Measurements from ENCODE around the gene MATR3.
A peak's percentile ranks its signal among the peaks of the same experiment; 100 is the strongest.

The MATR3 gene

GRCh38 chr5:139287890-139288635 is 5.5 kb upstream of the MATR3 start:
- H3K27ac ChIP-seq (ENCODE audit: low read depth, low read length): no peak overlapping the region
- no peak overlapping the region for H3K4me3 ChIP-seq (ENCODE audit: low read depth in 1 of 2, low read length in 2 of 2)
- H3K27me3 ChIP-seq (ENCODE audit: control insufficient read depth in 1 of 2, insufficient read depth in 2 of 2, low read length in 2 of 2): no peaks in the 10 kb centered on the region
- peaks cover 10% of the 10 kb centered on the region for H3K36me3 ChIP-seq (ENCODE audit: insufficient read depth, low read length)
- no peaks in the 10 kb centered on the region for H3K4me1 ChIP-seq (ENCODE audit: insufficient read depth, low read length)
- no peaks in the 10 kb centered on the region for H3K9me3 ChIP-seq (ENCODE audit: low read length)
- H3K9ac ChIP-seq (ENCODE audit: low read length): no peak overlapping the region

DNA sequence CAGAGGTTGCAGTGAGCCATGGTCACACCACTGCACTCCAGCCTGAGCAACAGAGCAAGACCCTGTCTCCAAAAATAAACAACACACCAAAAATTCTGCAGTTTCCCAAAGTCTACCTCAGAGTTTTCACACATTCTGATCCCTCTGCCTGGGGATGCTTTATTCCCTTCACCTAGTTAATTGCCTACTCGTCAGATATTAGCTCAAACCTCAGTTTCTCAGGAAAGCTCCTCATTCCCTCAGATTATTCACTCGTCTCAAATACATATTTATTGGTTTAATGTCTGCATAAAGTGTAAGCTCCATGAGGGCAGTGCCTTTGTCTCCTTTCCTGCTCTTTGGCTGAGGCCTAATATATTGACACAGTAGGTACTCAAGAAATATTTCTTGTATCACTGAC is 2.5 kb upstream of the MATR3 start:
- H3K4me3 ChIP-seq (ENCODE audit: low read depth in 1 of 2, low read length in 2 of 2): no peak overlapping the region
- no peaks in the 10 kb centered on the region for H3K9me3 ChIP-seq (ENCODE audit: low read length)
- no peak overlapping the region for H3K27ac ChIP-seq (ENCODE audit: low read depth, low read length)
- H3K27me3 ChIP-seq (ENCODE audit: control insufficient read depth in 1 of 2, insufficient read depth in 2 of 2, low read length in 2 of 2): no peaks in the 10 kb centered on the region
- H3K36me3 ChIP-seq (ENCODE audit: insufficient read depth, low read length): no peaks in the 10 kb centered on the region
- H3K9ac ChIP-seq (ENCODE audit: low read length): no peak overlapping the region
- H3K4me1 ChIP-seq (ENCODE audit: insufficient read depth, low read length): peaks cover 9% of the 10 kb centered on the region

DNA sequence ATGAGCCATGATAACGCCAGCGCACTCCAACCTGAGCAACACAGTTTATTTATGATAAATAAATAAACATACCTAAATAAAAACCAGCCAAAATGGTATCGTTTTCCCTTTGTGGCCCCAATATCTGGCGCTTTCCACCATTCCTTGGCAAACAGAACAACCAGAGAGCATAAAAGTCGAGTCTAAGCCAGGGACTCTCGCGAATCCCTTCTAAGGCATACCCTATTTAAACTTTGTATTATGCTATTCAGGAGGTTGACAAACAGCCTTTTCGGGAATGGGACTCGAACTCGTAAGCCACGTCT is 386 bp upstream of the MATR3 start:
- Histone ChIP-seq H3K36me3 (ENCODE audit: insufficient read depth, low read length) (no peaks in the 10 kb centered on the region), H3K27ac (ENCODE audit: low read depth, low read length) (peak overlapping the region; percentile 99), H3K4me1 (ENCODE audit: insufficient read depth, low read length) (peaks cover 29% of the 10 kb centered on the region), H3K9ac (ENCODE audit: low read length) (peak overlapping the region; percentile 62), H3K27me3 (ENCODE audit: control insufficient read depth in 1 of 2, insufficient read depth in 2 of 2, low read length in 2 of 2) (no peaks in the 10 kb centered on the region), H3K4me3 (ENCODE audit: low read depth in 1 of 2, low read length in 2 of 2) (peak overlapping the region; percentile 71 to 85), H3K9me3 (ENCODE audit: low read length) (no peaks in the 10 kb centered on the region)

GRCh38 chr5:139294374-139295165 is 1.0 kb downstream of the MATR3 start:
- peak overlapping the region; percentile 71 to 85 for H3K4me3 ChIP-seq (ENCODE audit: low read depth in 1 of 2, low read length in 2 of 2)
- H3K9me3 ChIP-seq (ENCODE audit: low read length): no peaks in the 10 kb centered on the region
- peak overlapping the region; percentile 72 for H3K9ac ChIP-seq (ENCODE audit: low read length)
- peak overlapping the region; percentile 99 for H3K27ac ChIP-seq (ENCODE audit: low read depth, low read length)
- H3K36me3 ChIP-seq (ENCODE audit: insufficient read depth, low read length): no peaks in the 10 kb centered on the region
- H3K27me3 ChIP-seq (ENCODE audit: control insufficient read depth in 1 of 2, insufficient read depth in 2 of 2, low read length in 2 of 2): no peaks in the 10 kb centered on the region
- peaks cover 43% of the 10 kb centered on the region for H3K4me1 ChIP-seq (ENCODE audit: insufficient read depth, low read length)

- Histone ChIP-seq H3K9me3 (ENCODE audit: low read length) (no peaks in the 10 kb centered on the region), H3K4me1 (ENCODE audit: insufficient read depth, low read length) (peaks cover 52% of the 10 kb centered on the region), H3K36me3 (ENCODE audit: insufficient read depth, low read length) (no peaks in the 10 kb centered on the region), H3K27me3 (ENCODE audit: control insufficient read depth in 1 of 2, insufficient read depth in 2 of 2, low read length in 2 of 2) (no peaks in the 10 kb centered on the region), H3K9ac (ENCODE audit: low read length) (peak overlapping the region; percentile 72), H3K27ac (ENCODE audit: low read depth, low read length) (no peak overlapping the region), H3K4me3 (ENCODE audit: low read depth in 1 of 2, low read length in 2 of 2) (peak overlapping the region; percentile 71 to 85)
These were observed 2.0 kb downstream of the MATR3 start for GRCh38 chr5:139295346-139296057.

DNA sequence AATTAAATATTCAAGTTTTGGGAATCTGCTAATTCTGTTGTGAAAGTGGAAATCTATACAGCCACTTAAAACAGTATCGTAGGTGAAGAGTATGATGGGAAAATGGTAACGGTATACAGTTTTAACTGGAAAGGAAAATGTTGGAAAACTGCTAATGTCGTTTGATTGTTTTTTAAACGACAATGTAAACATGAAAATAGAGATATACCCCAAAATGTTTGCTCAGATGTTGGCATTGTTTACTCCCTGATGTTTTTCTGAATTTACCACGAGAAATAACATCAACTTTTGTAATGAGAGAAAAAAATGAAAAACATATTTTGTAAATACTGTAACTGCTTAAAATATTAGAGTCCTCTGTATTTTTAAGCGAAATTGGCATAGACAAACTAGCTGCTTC is 2.7 kb downstream of the MATR3 start:
- Histone ChIP-seq H3K4me1 (ENCODE audit: insufficient read depth, low read length) (peaks cover 52% of the 10 kb centered on the region), H3K36me3 (ENCODE audit: insufficient read depth, low read length) (no peaks in the 10 kb centered on the region), H3K27ac (ENCODE audit: low read depth, low read length) (no peak overlapping the region), H3K9me3 (ENCODE audit: low read length) (no peaks in the 10 kb centered on the region), H3K4me3 (ENCODE audit: low read depth in 1 of 2, low read length in 2 of 2) (no peak overlapping the region), H3K9ac (ENCODE audit: low read length) (no peak overlapping the region), H3K27me3 (ENCODE audit: control insufficient read depth in 1 of 2, insufficient read depth in 2 of 2, low read length in 2 of 2) (no peaks in the 10 kb centered on the region)

- H3K4me1 ChIP-seq (ENCODE audit: insufficient read depth, low read length): peaks cover 55% of the 10 kb centered on the region
These were observed 3.4 kb downstream of the MATR3 start for GRCh38 chr5:139296862-139297326.

DNA sequence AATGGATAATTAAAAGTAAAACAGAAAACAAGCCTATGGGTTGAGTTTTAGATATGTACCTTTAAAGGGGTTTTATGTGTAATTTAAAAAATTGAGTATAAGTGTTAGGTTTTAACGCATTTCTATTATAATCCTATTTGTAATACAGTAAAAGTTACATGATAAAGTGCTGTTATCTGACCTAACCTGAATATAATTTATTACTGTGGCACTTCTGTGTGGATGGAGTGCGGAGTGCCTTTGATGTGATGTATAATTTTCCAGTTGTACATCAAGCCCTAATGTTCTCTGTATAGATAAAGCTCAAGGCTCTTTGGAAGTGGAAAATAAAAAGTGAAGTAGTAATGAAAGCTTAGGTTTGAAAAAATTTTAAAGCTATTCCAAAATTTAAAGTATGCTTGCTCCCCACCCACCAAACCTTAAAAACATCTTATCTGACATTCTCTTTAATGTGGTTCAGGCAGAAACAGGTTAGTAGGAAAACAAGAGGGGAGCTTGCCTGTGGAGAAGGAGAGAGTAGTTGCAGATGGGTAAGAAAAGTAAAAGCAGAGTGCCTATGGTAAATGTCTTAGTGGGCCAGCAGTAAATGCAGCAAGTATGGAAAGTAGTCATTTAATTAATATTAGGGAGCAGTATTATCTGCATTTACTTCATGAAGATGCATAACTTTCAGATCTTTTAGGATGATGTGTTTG is 4.0 kb downstream of the MATR3 start:
- H3K36me3 ChIP-seq (ENCODE audit: insufficient read depth, low read length): no peaks in the 10 kb centered on the region
- peaks cover 59% of the 10 kb centered on the region for H3K4me1 ChIP-seq (ENCODE audit: insufficient read depth, low read length)
- no peaks in the 10 kb centered on the region for H3K27me3 ChIP-seq (ENCODE audit: control insufficient read depth in 1 of 2, insufficient read depth in 2 of 2, low read length in 2 of 2)
- no peak overlapping the region for H3K4me3 ChIP-seq (ENCODE audit: low read depth in 1 of 2, low read length in 2 of 2)
- H3K9me3 ChIP-seq (ENCODE audit: low read length): no peaks in the 10 kb centered on the region
- no peak overlapping the region for H3K27ac ChIP-seq (ENCODE audit: low read depth, low read length)
- no peak overlapping the region for H3K9ac ChIP-seq (ENCODE audit: low read length)

More at GRCh38 chr5:139296862-139297326, 3.4 kb downstream of the MATR3 start:
- no peak overlapping the region for H3K9ac ChIP-seq (ENCODE audit: low read length)
- no peak overlapping the region for H3K4me3 ChIP-seq (ENCODE audit: low read depth in 1 of 2, low read length in 2 of 2)
- no peaks in the 10 kb centered on the region for H3K27me3 ChIP-seq (ENCODE audit: control insufficient read depth in 1 of 2, insufficient read depth in 2 of 2, low read length in 2 of 2)
- H3K27ac ChIP-seq (ENCODE audit: low read depth, low read length): no peak overlapping the region
- H3K36me3 ChIP-seq (ENCODE audit: insufficient read depth, low read length): no peaks in the 10 kb centered on the region
- no peaks in the 10 kb centered on the region for H3K9me3 ChIP-seq (ENCODE audit: low read length)

DNA sequence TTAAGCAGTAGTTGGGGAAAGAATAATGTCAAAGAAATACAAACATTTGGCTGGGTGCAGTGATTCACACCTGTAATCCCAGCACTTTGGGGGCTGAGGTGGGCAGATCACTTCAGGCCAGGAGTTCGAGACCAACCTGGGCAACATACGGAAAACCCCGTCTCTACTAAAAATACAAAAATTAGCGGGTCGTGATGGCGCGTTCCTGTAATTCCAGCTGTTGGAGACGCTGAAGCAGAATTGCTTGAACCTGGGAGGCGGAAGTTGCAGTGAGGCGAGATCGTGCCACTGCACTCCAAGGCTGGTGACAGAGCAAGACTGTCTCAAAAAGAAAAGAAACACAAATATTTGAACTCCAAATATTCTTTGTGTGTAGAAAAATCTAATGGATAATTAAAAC is 4.7 kb downstream of the MATR3 start:
- no peak overlapping the region for H3K4me3 ChIP-seq (ENCODE audit: low read depth in 1 of 2, low read length in 2 of 2)
- H3K9ac ChIP-seq (ENCODE audit: low read length): no peak overlapping the region
- peaks cover 62% of the 10 kb centered on the region for H3K4me1 ChIP-seq (ENCODE audit: insufficient read depth, low read length)
- H3K27me3 ChIP-seq (ENCODE audit: control insufficient read depth in 1 of 2, insufficient read depth in 2 of 2, low read length in 2 of 2): no peaks in the 10 kb centered on the region
- H3K27ac ChIP-seq (ENCODE audit: low read depth, low read length): no peak overlapping the region
- H3K9me3 ChIP-seq (ENCODE audit: low read length): no peaks in the 10 kb centered on the region
- H3K36me3 ChIP-seq (ENCODE audit: insufficient read depth, low read length): no peaks in the 10 kb centered on the region

DNA sequence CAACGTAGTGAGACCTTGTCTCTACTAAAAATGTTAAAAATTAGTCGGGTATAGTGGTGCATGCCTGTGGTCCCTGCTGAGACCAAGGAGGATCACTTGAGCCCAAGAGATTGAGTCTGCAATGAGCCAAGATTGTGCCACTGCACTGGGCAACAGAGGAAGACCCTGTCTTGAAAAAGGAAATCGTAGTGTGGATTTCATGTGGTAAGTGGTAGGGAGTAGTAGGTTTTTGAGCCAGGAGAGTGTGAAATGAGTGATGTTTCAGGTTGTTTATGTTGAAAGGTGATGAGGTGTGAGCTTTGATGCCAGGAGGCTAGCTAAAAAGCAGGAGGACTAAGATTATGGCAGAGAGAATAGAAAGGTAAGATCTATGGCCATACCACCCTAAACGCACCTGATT is 5.9 kb downstream of the MATR3 start:
- Histone ChIP-seq H3K4me3 (ENCODE audit: low read depth in 1 of 2, low read length in 2 of 2) (no peak overlapping the region), H3K36me3 (ENCODE audit: insufficient read depth, low read length) (no peaks in the 10 kb centered on the region), H3K27ac (ENCODE audit: low read depth, low read length) (no peak overlapping the region), H3K27me3 (ENCODE audit: control insufficient read depth in 1 of 2, insufficient read depth in 2 of 2, low read length in 2 of 2) (no peaks in the 10 kb centered on the region), H3K9me3 (ENCODE audit: low read length) (no peaks in the 10 kb centered on the region), H3K4me1 (ENCODE audit: insufficient read depth, low read length) (peaks cover 75% of the 10 kb centered on the region), H3K9ac (ENCODE audit: low read length) (no peak overlapping the region)

All from muscle layer of colon (tissue), 2 donors.